Activated CD4-positive, alpha-beta memory T cell treated with anti-CD3 and anti-CD28 coated beads, Interleukin-2, amount 10 ng/mL, durations not matched to agents 7 days and 5 days (primary cell): ENCODE results near the gene PKN3. TPM values are rescaled to one million over a fixed set of nuclear protein-coding genes. Genes with fewer than 3 reads are reported as not detected.
A peak's percentile ranks its signal among the peaks of the same experiment; 100 is the strongest.
"Not testable (repeated sequence)": the region's sequence is repeated elsewhere in the genome, so short reads cannot be mapped to it uniquely, and the experiment has no call there.

Experiments
- CTCF ChIA-PET: fragments of 350-600 bp; sonication (Branson Sonifier 250); formaldehyde crosslinking; loops from one replicate; lab custom pipeline; 2021; ENCODE audit warnings: antibody characterized with exemption, inconsistent platforms; lab: Charles Lee
- POLR2A ChIA-PET: fragments of 350-600 bp; sonication (Branson Sonifier 250); formaldehyde crosslinking; loops from one replicate; lab custom pipeline; 2021; ENCODE audit warnings: antibody characterized with exemption; lab: Charles Lee
- DNase-seq: peaks from one replicate; pipeline ENCODE4 v3.0.0-alpha.2; 2020
- H3K27ac Mint-ChIP-seq: one replicate; pipeline ENCODE4 v1.8.0; 2021; ENCODE audit warnings: mild to moderate bottlenecking, mixed read lengths
- H3K27me3 Mint-ChIP-seq: one replicate; pipeline ENCODE4 v1.8.0; 2021; ENCODE audit warnings: mixed read lengths
- H3K36me3 Mint-ChIP-seq: one replicate; pipeline ENCODE4 v1.8.0; 2021; ENCODE audit warnings: low read depth, mixed read lengths
- H3K4me1 Mint-ChIP-seq: one replicate; pipeline ENCODE4 v1.8.0; 2021; ENCODE audit warnings: mixed read lengths
- H3K4me3 Mint-ChIP-seq: one replicate; pipeline ENCODE4 v1.8.0; 2021; ENCODE audit warnings: mild to moderate bottlenecking, mixed read lengths
- H3K9me3 Mint-ChIP-seq: one replicate; pipeline ENCODE4 v1.8.0; 2021; ENCODE audit warnings: mixed read lengths
- total RNA-seq, 2 experiments: library from RNA; stranded (reverse); gene quantifications; one replicate each; pipeline ENCODE4 v1.2.3, GENCODE V29; 2021

Gene PKN3
- total RNA-seq, 2 experiments from 2014 or later, result 5.0 to 5.6 TPM

- ChIA-PET POLR2A (interaction anchor here (0.8 to 2.5 kb wide), 7 partner anchors 8 to 42 kb away, joined by 3 to 11 read pairs (median 4); partner anchors contain the start of genes SET and ZDHHC12), CTCF (interaction anchor here (0.8 to 1.2 kb wide), 2 partner anchors 12 to 48 kb away, joined by 3 to 4 read pairs; no protein-coding TSS in a partner anchor)
- no peak for DNase-seq
- no peaks in the 10 kb centered on the region for H3K27me3 Mint-ChIP-seq
- H3K4me3 Mint-ChIP-seq, result no peak overlapping the region
- no peaks in the 10 kb centered on the region for H3K9me3 Mint-ChIP-seq
- H3K27ac Mint-ChIP-seq, result peak overlapping the region; percentile 44
- peaks cover 20% of the 10 kb centered on the region for H3K4me1 Mint-ChIP-seq
- H3K36me3 Mint-ChIP-seq, result peaks cover 49% of the 10 kb centered on the region
Measured at GRCh38 chr9:128696923-128697707, 5.2 kb upstream of the PKN3 start.

- H3K4me3 Mint-ChIP-seq, DNase-seq, H3K9me3 Mint-ChIP-seq, H3K27me3 Mint-ChIP-seq, H3K27ac Mint-ChIP-seq: not testable (repeated sequence)
- CTCF ChIA-PET, result interaction anchor here (1.6 kb wide), 1 partner anchor 12 kb away, joined by 3 read pairs; no protein-coding TSS in a partner anchor
- H3K36me3 Mint-ChIP-seq, result peaks cover 29% of the 10 kb centered on the region
- POLR2A ChIA-PET, result interaction anchor here (1.5 kb wide), 1 partner anchor 9 kb away, joined by 4 read pairs; no protein-coding TSS in a partner anchor
- peaks cover 14% of the 10 kb centered on the region for H3K4me1 Mint-ChIP-seq
Measured at GRCh38 chr9:128699096-128699795, 3.1 kb upstream of the PKN3 start.

GRCh38 chr9:128701227-128701854, 962 bp upstream of the PKN3 start:
- CTCF ChIA-PET, result interaction anchor here (0.8 to 1.6 kb wide), 10 partner anchors 8 to 196 kb away, joined by 3 to 17 read pairs (median 3); partner anchors contain the start of genes DYNC2I2, ENDOG, SPOUT1 and ZDHHC12
- H3K27me3 Mint-ChIP-seq, result no peaks in the 10 kb centered on the region
- POLR2A ChIA-PET, result interaction anchor here (0.8 to 1.5 kb wide), 6 partner anchors 9 to 52 kb away, joined by 3 to 7 read pairs (median 4); partner anchors contain the start of gene SET
- no peaks in the 10 kb centered on the region for H3K9me3 Mint-ChIP-seq
- peak overlapping the region; percentile 51 for H3K4me3 Mint-ChIP-seq
- H3K27ac Mint-ChIP-seq, result no peak overlapping the region
- H3K4me1 Mint-ChIP-seq, result peaks cover 14% of the 10 kb centered on the region
- DNase-seq, result no peak
- H3K36me3 Mint-ChIP-seq, result peaks cover 10% of the 10 kb centered on the region

- H3K36me3 Mint-ChIP-seq, result no peaks in the 10 kb centered on the region
- no peaks in the 10 kb centered on the region for H3K27me3 Mint-ChIP-seq
- CTCF ChIA-PET, result interaction anchor here (1.2 kb wide), 1 partner anchor 115 kb away, joined by 3 read pairs; the partner anchor contains the start of gene ENDOG
- POLR2A ChIA-PET, result interaction anchor here (1.0 kb wide), 2 partner anchors 17 to 178 kb away, joined by 3 read pairs; partner anchors contain the start of gene KYAT1
- no peaks in the 10 kb centered on the region for H3K9me3 Mint-ChIP-seq
- DNase-seq, result no peak
- H3K4me1 Mint-ChIP-seq, result peaks cover 13% of the 10 kb centered on the region
- H3K4me3 Mint-ChIP-seq, result peak overlapping the region; percentile 82
- H3K27ac Mint-ChIP-seq, result peak overlapping the region; percentile 3
Measured at GRCh38 chr9:128702949-128703615, 779 bp downstream of the PKN3 start.

GRCh38 chr9:128703616-128704355, 1.5 kb downstream of the PKN3 start:
- Mint-ChIP-seq H3K27me3 (no peaks in the 10 kb centered on the region), H3K27ac (no peak overlapping the region), H3K4me3 (peak overlapping the region; percentile 82), H3K36me3 (no peaks in the 10 kb centered on the region), H3K9me3 (no peaks in the 10 kb centered on the region), H3K4me1 (peaks cover 13% of the 10 kb centered on the region)
- ChIA-PET CTCF (interaction anchor here (1.2 kb wide), 1 partner anchor 115 kb away, joined by 3 read pairs; the partner anchor contains the start of gene ENDOG), POLR2A (interaction anchor here (1.0 to 4.2 kb wide), 4 partner anchors 8 to 178 kb away, joined by 3 to 22 read pairs (median 3); partner anchors contain the start of genes KYAT1 and SET)
- DNase-seq, result no peak

- Mint-ChIP-seq H3K36me3 (no peaks in the 10 kb centered on the region), H3K4me3 (no peak overlapping the region), H3K9me3 (no peaks in the 10 kb centered on the region), H3K4me1 (peaks cover 13% of the 10 kb centered on the region), H3K27ac (no peak overlapping the region), H3K27me3 (no peaks in the 10 kb centered on the region)
- DNase-seq, result no peak
- ChIA-PET POLR2A (interaction anchor here (1.0 to 4.2 kb wide), 3 partner anchors 9 to 15 kb away, joined by 3 to 22 read pairs (median 3); partner anchors contain the start of gene SET), CTCF (interaction anchor here (1.2 kb wide), 1 partner anchor 114 kb away, joined by 3 read pairs; the partner anchor contains the start of gene ENDOG)
Measured at GRCh38 chr9:128704356-128704670, 2.0 kb downstream of the PKN3 start.

- ChIA-PET POLR2A (interaction anchor here (0.6 to 4.2 kb wide), 6 partner anchors 9 to 96 kb away, joined by 3 to 22 read pairs (median 3); partner anchors contain the start of genes SET and ZDHHC12), CTCF (interaction anchor here (1.6 kb wide), 1 partner anchor 19 kb away, joined by 5 read pairs; the partner anchor contains the start of gene ZDHHC12)
- H3K4me1 Mint-ChIP-seq, result peaks cover 13% of the 10 kb centered on the region
- no peak overlapping the region for H3K4me3 Mint-ChIP-seq
- no peak for DNase-seq
- H3K27ac Mint-ChIP-seq, result no peak overlapping the region
- no peaks in the 10 kb centered on the region for H3K9me3 Mint-ChIP-seq
- no peaks in the 10 kb centered on the region for H3K27me3 Mint-ChIP-seq
- no peaks in the 10 kb centered on the region for H3K36me3 Mint-ChIP-seq
Measured at GRCh38 chr9:128705051-128705965, 3.0 kb downstream of the PKN3 start.

- Mint-ChIP-seq H3K27me3 (no peaks in the 10 kb centered on the region), H3K4me1 (peaks cover 13% of the 10 kb centered on the region), H3K9me3 (no peaks in the 10 kb centered on the region), H3K4me3 (no peak overlapping the region), H3K27ac (no peak overlapping the region), H3K36me3 (no peaks in the 10 kb centered on the region)
- ChIA-PET POLR2A (interaction anchor here (0.7 to 4.2 kb wide), 5 partner anchors 9 to 18 kb away, joined by 3 to 22 read pairs (median 3); partner anchors contain the start of genes SET and ZDHHC12), CTCF (interaction anchor here (0.6 to 1.6 kb wide), 2 partner anchors 12 to 18 kb away, joined by 3 to 5 read pairs; partner anchors contain the start of gene ZDHHC12)
- no peak for DNase-seq
Measured at GRCh38 chr9:128706045-128706444, 3.7 kb downstream of the PKN3 start.

GRCh38 chr9:128706671-128707381, 4.5 kb downstream of the PKN3 start:
- Mint-ChIP-seq H3K4me1 (peaks cover 8% of the 10 kb centered on the region), H3K27me3 (no peaks in the 10 kb centered on the region), H3K36me3 (no peaks in the 10 kb centered on the region), H3K4me3 (no peak overlapping the region), H3K9me3 (no peaks in the 10 kb centered on the region), H3K27ac (no peak overlapping the region)
- ChIA-PET CTCF (interaction anchor here (0.6 to 1.6 kb wide), 2 partner anchors 11 to 17 kb away, joined by 3 to 5 read pairs; partner anchors contain the start of gene ZDHHC12), POLR2A (interaction anchor here (0.7 to 4.2 kb wide), 3 partner anchors 10 to 16 kb away, joined by 3 to 22 read pairs (median 5); partner anchors contain the start of gene SET)
- no peak for DNase-seq

GRCh38 chr9:128707446-128707845, 5.1 kb downstream of the PKN3 start:
- no peak overlapping the region for H3K27ac Mint-ChIP-seq
- no peaks in the 10 kb centered on the region for H3K9me3 Mint-ChIP-seq
- H3K4me3 Mint-ChIP-seq, result no peak overlapping the region
- peaks cover 4% of the 10 kb centered on the region for H3K4me1 Mint-ChIP-seq
- H3K27me3 Mint-ChIP-seq, result no peaks in the 10 kb centered on the region
- ChIA-PET POLR2A (interaction anchor here (4.2 kb wide), 1 partner anchor 17 kb away, joined by 22 read pairs; the partner anchor contains the start of gene SET), CTCF (interaction anchor here (0.7 kb wide), 1 partner anchor 63 kb away, joined by 3 read pairs; no protein-coding TSS in a partner anchor)
- no peaks in the 10 kb centered on the region for H3K36me3 Mint-ChIP-seq
- DNase-seq, result no peak
